Measurements from ENCODE around the gene RASA2. TPM values are rescaled to one million over a fixed set of nuclear protein-coding genes. Genes with fewer than 3 reads are reported as not detected.
A peak's percentile ranks its signal among the peaks of the same experiment; 100 is the strongest.

RASA2 gene
- total and polyA plus RNA-seq, 5 donors from 2014 or later = 46.5 to 93.5 (median 57.1) TPM

GRCh38 chr3:141561426-141562034, 74.7 kb downstream of the RASA2 start:
- H3K4me1 Mint-ChIP-seq = peaks cover 29 to 43% (median 34%) of the 10 kb centered on the region in 4 donors
- DNase-seq = peak; percentile 36 to 87 (median 77)
- peak overlapping the region in 2 of 3 donors; percentile 75 to 82 for H3K27ac Mint-ChIP-seq
- peak overlapping the region in 2 of 4 donors; percentile 44 to 46 for H3K4me3 Mint-ChIP-seq
- Histone ChIP-seq H3K27ac (ENCODE audit: insufficient read depth, low read length, poor library complexity, severe bottlenecking) (peak overlapping the region; percentile 51), H3K4me1 (ENCODE audit: control insufficient read depth, insufficient read depth, low read length, poor library complexity, severe bottlenecking) (peaks cover 34% of the 10 kb centered on the region), H3K4me3 (ENCODE audit: low read depth, low read length) (no peak overlapping the region), H3K9me3 (ENCODE audit: control insufficient read depth in 2 of 2, low read length in 2 of 2) (no peaks in the 10 kb centered on the region), H3K27me3 (ENCODE audit: control insufficient read depth, insufficient read depth, low read length) (no peaks in the 10 kb centered on the region), H3K36me3 (ENCODE audit: control insufficient read depth, insufficient read depth, low read length) (peaks cover 54% of the 10 kb centered on the region)
- H3K9me3 Mint-ChIP-seq = no peaks in the 10 kb centered on the region
- peak; percentile 47 to 52 for ATAC-seq (ENCODE audit: low read depth in 2 of 2)
- no peaks in the 10 kb centered on the region for H3K27me3 Mint-ChIP-seq
- H3K36me3 Mint-ChIP-seq = peaks cover 28% of the 10 kb centered on the region

GRCh38 chr3:141564241-141564640, 77.4 kb downstream of the RASA2 start:
- peaks cover 28 to 49% (median 35%) of the 10 kb centered on the region in 4 donors for H3K4me1 Mint-ChIP-seq
- Histone ChIP-seq H3K4me3 (ENCODE audit: low read depth, low read length) (no peak overlapping the region), H3K4me1 (ENCODE audit: control insufficient read depth, insufficient read depth, low read length, poor library complexity, severe bottlenecking) (peaks cover 9% of the 10 kb centered on the region), H3K27ac (ENCODE audit: insufficient read depth, low read length, poor library complexity, severe bottlenecking) (no peak overlapping the region), H3K9me3 (ENCODE audit: control insufficient read depth in 2 of 2, low read length in 2 of 2) (no peaks in the 10 kb centered on the region), H3K36me3 (ENCODE audit: control insufficient read depth, insufficient read depth, low read length) (peaks cover 56% of the 10 kb centered on the region), H3K27me3 (ENCODE audit: control insufficient read depth, insufficient read depth, low read length) (no peaks in the 10 kb centered on the region)
- H3K27me3 Mint-ChIP-seq = no peaks in the 10 kb centered on the region
- DNase-seq = no peak
- H3K27ac Mint-ChIP-seq = peak overlapping the region in 1 of 3 donors; percentile 78
- ATAC-seq (ENCODE audit: low read depth in 2 of 2) = no peak
- H3K9me3 Mint-ChIP-seq = no peaks in the 10 kb centered on the region
- H3K4me3 Mint-ChIP-seq = no peak overlapping the region
- peaks cover 26% of the 10 kb centered on the region for H3K36me3 Mint-ChIP-seq

GRCh38 chr3:141570068-141570467, 83.2 kb downstream of the RASA2 start:
- no peaks in the 10 kb centered on the region for H3K4me1 ChIP-seq (ENCODE audit: control insufficient read depth, insufficient read depth, low read length, poor library complexity, severe bottlenecking)
- H3K27ac ChIP-seq (ENCODE audit: insufficient read depth, low read length, poor library complexity, severe bottlenecking) = no peak overlapping the region
- peaks cover 4 to 25% (median 16%) of the 10 kb centered on the region in 4 donors for H3K4me1 Mint-ChIP-seq
- no peaks in the 10 kb centered on the region for H3K27me3 Mint-ChIP-seq
- H3K9me3 ChIP-seq (ENCODE audit: control insufficient read depth in 2 of 2, low read length in 2 of 2) = no peaks in the 10 kb centered on the region
- peaks cover 73% of the 10 kb centered on the region for H3K36me3 ChIP-seq (ENCODE audit: control insufficient read depth, insufficient read depth, low read length)
- DNase-seq (no peak), ATAC-seq (ENCODE audit: low read depth in 2 of 2) (no peak)
- no peak overlapping the region for H3K27ac Mint-ChIP-seq
- H3K4me3 ChIP-seq (ENCODE audit: low read depth, low read length) = no peak overlapping the region
- no peak overlapping the region for H3K4me3 Mint-ChIP-seq
- no peaks in the 10 kb centered on the region for H3K27me3 ChIP-seq (ENCODE audit: control insufficient read depth, insufficient read depth, low read length)
- peaks cover 15% of the 10 kb centered on the region for H3K36me3 Mint-ChIP-seq
- H3K9me3 Mint-ChIP-seq = no peaks in the 10 kb centered on the region

GRCh38 chr3:141575879-141576743, 89.3 kb downstream of the RASA2 start:
- Histone ChIP-seq H3K4me1 (ENCODE audit: control insufficient read depth, insufficient read depth, low read length, poor library complexity, severe bottlenecking) (peaks cover 7% of the 10 kb centered on the region), H3K9me3 (ENCODE audit: control insufficient read depth in 2 of 2, low read length in 2 of 2) (no peaks in the 10 kb centered on the region), H3K36me3 (ENCODE audit: control insufficient read depth, insufficient read depth, low read length) (peaks cover 79% of the 10 kb centered on the region), H3K4me3 (ENCODE audit: low read depth, low read length) (peak overlapping the region; percentile 72), H3K27ac (ENCODE audit: insufficient read depth, low read length, poor library complexity, severe bottlenecking) (peak overlapping the region; percentile 43), H3K27me3 (ENCODE audit: control insufficient read depth, insufficient read depth, low read length) (no peaks in the 10 kb centered on the region)
- peaks cover 8 to 30% (median 12%) of the 10 kb centered on the region in 4 donors for H3K4me1 Mint-ChIP-seq
- peak overlapping the region; percentile 61 to 93 (median 82) for H3K27ac Mint-ChIP-seq
- peak in 2 of 3 donors; percentile 41 to 53 for DNase-seq
- no peaks in the 10 kb centered on the region for H3K9me3 Mint-ChIP-seq
- peak overlapping the region; percentile 20 to 79 (median 50) for H3K4me3 Mint-ChIP-seq
- peak; percentile 87 to 93 for ATAC-seq (ENCODE audit: low read depth in 2 of 2)
- H3K27me3 Mint-ChIP-seq = no peaks in the 10 kb centered on the region
- H3K36me3 Mint-ChIP-seq = peaks cover 33% of the 10 kb centered on the region

- no peaks in the 10 kb centered on the region for H3K27me3 ChIP-seq (ENCODE audit: control insufficient read depth, insufficient read depth, low read length)
- H3K9me3 ChIP-seq (ENCODE audit: control insufficient read depth in 2 of 2, low read length in 2 of 2) = no peaks in the 10 kb centered on the region
- Mint-ChIP-seq H3K9me3 (no peaks in the 10 kb centered on the region), H3K4me1 (peaks cover 8 to 30% (median 11%) of the 10 kb centered on the region in 4 donors), H3K27me3 (no peaks in the 10 kb centered on the region), H3K27ac (peak overlapping the region in 2 of 3 donors; percentile 61 to 82), H3K36me3 (peaks cover 33% of the 10 kb centered on the region), H3K4me3 (peak overlapping the region in 3 of 4 donors; percentile 20 to 79 (median 49))
- H3K36me3 ChIP-seq (ENCODE audit: control insufficient read depth, insufficient read depth, low read length) = peaks cover 79% of the 10 kb centered on the region
- ATAC-seq (ENCODE audit: low read depth in 2 of 2) = no peak
- peaks cover 7% of the 10 kb centered on the region for H3K4me1 ChIP-seq (ENCODE audit: control insufficient read depth, insufficient read depth, low read length, poor library complexity, severe bottlenecking)
- no peak for DNase-seq
- peak overlapping the region; percentile 72 for H3K4me3 ChIP-seq (ENCODE audit: low read depth, low read length)
- H3K27ac ChIP-seq (ENCODE audit: insufficient read depth, low read length, poor library complexity, severe bottlenecking) = peak overlapping the region; percentile 43
Observed at GRCh38 chr3:141576744-141577052, 89.9 kb downstream of the RASA2 start.

- no peak overlapping the region for H3K27ac Mint-ChIP-seq
- Histone ChIP-seq H3K27me3 (ENCODE audit: control insufficient read depth, insufficient read depth, low read length) (no peaks in the 10 kb centered on the region), H3K27ac (ENCODE audit: insufficient read depth, low read length, poor library complexity, severe bottlenecking) (no peak overlapping the region), H3K4me1 (ENCODE audit: control insufficient read depth, insufficient read depth, low read length, poor library complexity, severe bottlenecking) (peaks cover 7% of the 10 kb centered on the region), H3K36me3 (ENCODE audit: control insufficient read depth, insufficient read depth, low read length) (peaks cover 82% of the 10 kb centered on the region), H3K4me3 (ENCODE audit: low read depth, low read length) (no peak overlapping the region), H3K9me3 (ENCODE audit: control insufficient read depth in 2 of 2, low read length in 2 of 2) (no peaks in the 10 kb centered on the region)
- no peaks in the 10 kb centered on the region for H3K9me3 Mint-ChIP-seq
- DNase-seq (no peak), ATAC-seq (ENCODE audit: low read depth in 2 of 2) (no peak)
- H3K27me3 Mint-ChIP-seq = no peaks in the 10 kb centered on the region
- peaks cover 33% of the 10 kb centered on the region for H3K36me3 Mint-ChIP-seq
- peaks cover 8 to 27% (median 12%) of the 10 kb centered on the region in 4 donors for H3K4me1 Mint-ChIP-seq
- peak overlapping the region in 1 of 4 donors; percentile 21 for H3K4me3 Mint-ChIP-seq
Observed at GRCh38 chr3:141578202-141578973, 91.6 kb downstream of the RASA2 start.

GRCh38 chr3:141594357-141594756, 107.5 kb downstream of the RASA2 start:
- H3K27me3 Mint-ChIP-seq = no peaks in the 10 kb centered on the region
- H3K4me1 Mint-ChIP-seq = peaks cover 0 to 13% (median 3%) of the 10 kb centered on the region in 4 donors
- Histone ChIP-seq H3K27ac (ENCODE audit: insufficient read depth, low read length, poor library complexity, severe bottlenecking) (no peak overlapping the region), H3K4me3 (ENCODE audit: low read depth, low read length) (no peak overlapping the region), H3K27me3 (ENCODE audit: control insufficient read depth, insufficient read depth, low read length) (no peaks in the 10 kb centered on the region), H3K36me3 (ENCODE audit: control insufficient read depth, insufficient read depth, low read length) (peaks cover 84% of the 10 kb centered on the region), H3K9me3 (ENCODE audit: control insufficient read depth in 2 of 2, low read length in 2 of 2) (no peaks in the 10 kb centered on the region), H3K4me1 (ENCODE audit: control insufficient read depth, insufficient read depth, low read length, poor library complexity, severe bottlenecking) (no peaks in the 10 kb centered on the region)
- no peak overlapping the region for H3K27ac Mint-ChIP-seq
- H3K36me3 Mint-ChIP-seq = peaks cover 61% of the 10 kb centered on the region
- no peak overlapping the region for H3K4me3 Mint-ChIP-seq
- ATAC-seq (ENCODE audit: low read depth in 2 of 2) (no peak), DNase-seq (no peak)
- peaks cover 0 to 3% (median 0%) of the 10 kb centered on the region in 7 donors for H3K9me3 Mint-ChIP-seq

All from CD4-positive, CD25-positive, alpha-beta regulatory T cell (primary cell).